HG03571 (cell line): ENCODE measurements around the gene HSPB9.
"Not testable (repeated sequence)": the region's sequence is repeated elsewhere in the genome, so short reads cannot be mapped to it uniquely, and the experiment has no call there.

ENCODE experiments used
- ATAC-seq: cut with Tn5 transposase; IDR thresholded peaks from one replicate; pipeline ENCODE4 v1.9.1; 2021; ENCODE audit not compliant: unreplicated experiment

The HSPB9 gene

DNA sequence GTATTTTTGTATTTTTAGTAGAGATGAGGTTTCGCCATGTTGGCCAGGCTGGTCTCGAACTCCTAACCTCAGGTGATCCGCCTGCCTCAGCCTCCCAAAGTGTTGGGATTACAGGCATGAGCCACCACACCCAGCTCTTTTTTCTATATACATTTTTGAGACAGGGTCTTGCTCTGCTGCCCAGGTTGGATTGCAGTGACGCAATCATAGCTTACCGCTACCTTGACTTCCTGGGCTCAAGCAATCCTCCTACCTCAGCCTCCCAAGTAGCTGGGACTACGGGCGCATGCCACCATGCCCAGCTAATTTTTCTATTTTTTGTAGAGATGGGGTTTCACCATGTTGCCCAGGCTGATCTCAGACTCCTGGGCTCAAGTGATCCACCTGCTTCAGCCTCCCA, 18.1 kb downstream of the HSPB9 start:
- ATAC-seq: not testable (repeated sequence)

DNA sequence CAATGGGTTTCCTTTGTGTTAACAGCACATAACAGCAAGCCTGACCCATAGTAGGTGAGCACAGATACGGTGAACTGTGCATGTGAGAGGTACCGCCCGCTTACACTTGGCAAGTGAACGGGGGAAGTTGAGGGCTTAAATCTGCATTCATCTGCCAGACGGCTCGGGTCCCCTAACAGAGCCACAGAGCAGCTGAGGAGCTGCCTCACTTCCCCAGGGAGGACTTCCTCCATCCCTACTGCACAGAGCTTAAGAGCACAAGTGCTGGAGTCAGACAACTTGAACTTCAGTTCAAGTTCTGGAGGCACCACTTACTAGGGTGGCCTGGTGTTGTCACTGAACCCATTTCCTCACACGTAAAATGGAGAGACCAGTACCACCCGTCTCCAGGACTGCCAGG, 18.8 kb downstream of the HSPB9 start:
- ATAC-seq: no peak

DNA sequence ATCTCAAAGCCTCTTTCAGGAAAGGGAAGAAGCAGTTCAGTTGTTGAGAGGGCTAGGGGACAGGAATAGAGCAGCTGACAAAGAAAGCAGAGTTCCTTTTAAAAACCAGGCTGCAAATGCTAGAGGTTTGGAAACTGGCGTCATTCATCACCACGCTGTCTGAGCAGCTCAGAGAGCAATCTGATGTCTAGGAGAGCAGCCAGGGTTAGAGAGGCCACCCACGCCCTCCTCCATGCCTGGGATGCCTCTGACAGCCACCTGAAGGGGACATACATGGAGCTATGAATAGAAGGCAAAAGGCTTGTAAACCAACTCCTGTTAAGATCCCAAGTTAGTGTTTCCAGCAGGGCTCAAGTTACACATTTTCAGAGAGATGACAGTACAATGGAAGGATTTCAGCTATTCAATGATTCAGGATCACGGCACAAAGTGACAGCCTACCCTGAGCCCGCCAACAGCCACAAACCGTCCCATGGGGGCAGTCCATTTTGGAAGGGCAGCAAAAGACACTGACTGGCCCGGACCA, 19.8 kb downstream of the HSPB9 start:
- ATAC-seq: no peak

- ATAC-seq: not testable (repeated sequence)
These were observed 20.5 kb downstream of the HSPB9 start for GRCh38 chr17:42143138-42143537.

DNA sequence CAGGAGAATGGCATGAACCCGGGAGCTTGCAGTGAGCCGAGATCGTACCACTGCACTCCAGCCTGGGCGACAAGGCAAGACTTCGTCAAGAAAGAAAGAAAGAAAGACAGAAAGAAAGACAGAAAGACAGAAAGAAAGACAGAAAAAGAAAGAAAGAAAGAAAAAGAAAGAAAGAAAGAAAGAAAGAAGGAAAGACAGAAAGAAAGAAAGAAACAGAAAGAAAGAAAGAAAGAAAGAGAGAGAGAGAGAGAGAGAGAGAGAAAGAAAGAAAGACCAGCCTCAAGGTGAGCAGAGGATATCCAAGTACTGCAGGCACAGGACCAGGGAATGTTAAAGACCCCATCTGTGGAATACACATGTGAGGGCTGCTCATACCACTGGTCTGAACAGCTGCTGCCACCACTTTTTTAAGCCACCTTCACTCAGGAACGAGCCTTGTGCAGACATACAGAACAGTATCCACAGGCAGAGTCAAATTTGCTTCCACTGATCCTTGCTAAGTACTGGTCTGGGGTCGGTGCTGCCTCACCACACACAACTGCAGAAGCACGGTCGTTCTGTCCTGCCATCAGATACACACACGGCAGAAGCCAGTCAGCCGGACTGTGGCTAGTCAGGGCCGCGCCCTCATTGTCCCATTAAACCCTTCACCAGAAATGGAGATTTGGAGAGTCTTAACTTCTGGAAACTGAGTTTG, 24.5 kb downstream of the HSPB9 start:
- ATAC-seq: no peak

DNA sequence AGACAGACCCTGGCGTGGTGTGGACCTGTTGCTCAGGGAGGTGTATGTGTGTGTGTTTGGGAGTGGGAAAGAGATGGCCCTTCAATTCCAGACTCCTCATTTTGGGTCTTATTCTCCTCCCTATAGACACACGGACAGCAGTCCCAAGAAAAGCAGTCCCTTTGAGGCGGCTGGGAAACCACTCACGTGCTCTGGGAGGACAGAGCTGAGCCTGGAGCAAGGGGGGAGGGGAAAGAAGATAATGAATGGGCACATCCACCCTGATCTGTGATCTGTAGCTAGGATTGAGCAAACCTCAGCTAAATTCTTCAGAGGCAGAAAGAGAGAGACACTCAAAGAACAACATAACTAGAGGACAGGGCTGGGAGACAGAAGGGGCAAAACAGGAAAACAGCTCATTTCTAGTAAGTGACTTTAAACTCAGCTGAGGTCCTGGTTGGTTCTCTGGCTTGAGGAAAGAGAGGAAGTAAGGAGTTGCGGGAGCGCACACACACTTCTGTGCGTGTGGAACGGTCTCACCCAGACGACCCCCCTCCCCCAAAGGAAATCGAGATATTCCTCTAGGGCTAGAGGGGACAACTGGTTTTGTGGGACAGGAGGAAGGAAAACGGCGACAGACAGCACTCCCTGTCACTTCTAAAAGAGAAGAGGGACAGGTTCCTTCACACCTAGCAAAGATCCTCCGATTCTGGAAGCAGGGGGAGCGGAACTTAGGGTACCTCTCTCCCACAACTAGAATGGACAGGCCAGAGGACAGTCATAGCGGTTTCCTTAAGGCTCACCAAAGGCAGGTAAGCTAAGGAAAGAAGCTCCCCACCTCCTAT, 31.5 kb downstream of the HSPB9 start:
- ATAC-seq: no peak

DNA sequence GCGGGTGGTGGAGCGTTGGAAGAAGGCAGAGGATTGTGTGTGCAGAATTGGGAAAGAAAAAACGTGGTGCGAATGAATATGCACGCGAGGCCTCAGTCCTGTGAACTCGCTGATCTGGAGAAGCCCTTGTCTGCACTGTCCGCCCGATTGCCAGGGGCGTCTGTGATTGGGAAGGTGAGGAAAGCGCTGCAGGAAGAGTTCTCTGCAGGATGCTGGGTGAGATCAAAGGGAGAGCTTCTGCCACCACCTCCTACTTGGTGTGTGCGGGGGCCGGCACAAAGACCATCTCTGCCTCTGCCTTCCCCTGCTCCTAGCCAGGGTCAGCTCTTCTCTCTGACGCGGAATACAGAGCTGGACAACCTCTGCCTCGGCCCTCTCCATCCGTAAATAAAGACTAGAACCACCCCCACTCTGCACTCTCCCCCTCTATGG, 33.0 kb downstream of the HSPB9 start:
- no peak for ATAC-seq

DNA sequence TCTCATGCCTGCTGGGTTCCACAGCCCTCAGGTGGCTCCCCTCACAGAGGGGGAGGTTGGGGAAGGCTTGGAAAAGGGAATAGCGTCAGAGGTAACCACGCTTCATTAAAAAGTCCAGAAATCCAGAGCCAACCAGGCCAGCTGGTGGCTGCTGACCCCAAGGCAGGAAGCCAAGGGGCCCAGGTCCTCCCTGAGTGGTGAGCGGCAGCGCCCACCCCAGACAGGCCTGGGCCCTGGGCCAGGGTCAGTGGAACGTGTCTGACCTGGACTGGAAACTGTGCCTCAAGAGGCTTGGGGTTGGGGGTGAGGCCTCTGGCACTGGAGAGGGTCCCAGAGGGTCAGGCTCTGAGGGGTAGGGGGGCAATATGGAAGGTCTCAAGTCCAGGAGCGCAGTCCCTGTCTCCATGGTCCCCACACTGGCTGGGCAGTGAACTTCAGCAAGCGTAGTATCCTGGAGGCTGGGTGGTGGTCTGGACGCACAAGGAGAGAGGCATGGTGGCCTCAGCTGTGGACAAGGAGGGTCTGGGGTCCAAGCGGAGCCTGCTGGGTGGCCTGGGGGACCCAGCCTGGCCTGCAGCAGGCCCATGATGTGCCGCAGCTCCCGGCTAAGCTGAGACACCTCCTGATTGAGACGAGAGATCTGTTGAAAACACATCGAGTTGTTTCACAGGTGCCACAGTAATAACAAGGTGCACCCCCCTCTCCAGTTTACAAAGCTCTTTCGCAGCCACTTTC, 37.4 kb downstream of the HSPB9 start:
- no peak for ATAC-seq

GRCh38 chr17:42160531-42160910, 37.9 kb downstream of the HSPB9 start:
- no peak for ATAC-seq

DNA sequence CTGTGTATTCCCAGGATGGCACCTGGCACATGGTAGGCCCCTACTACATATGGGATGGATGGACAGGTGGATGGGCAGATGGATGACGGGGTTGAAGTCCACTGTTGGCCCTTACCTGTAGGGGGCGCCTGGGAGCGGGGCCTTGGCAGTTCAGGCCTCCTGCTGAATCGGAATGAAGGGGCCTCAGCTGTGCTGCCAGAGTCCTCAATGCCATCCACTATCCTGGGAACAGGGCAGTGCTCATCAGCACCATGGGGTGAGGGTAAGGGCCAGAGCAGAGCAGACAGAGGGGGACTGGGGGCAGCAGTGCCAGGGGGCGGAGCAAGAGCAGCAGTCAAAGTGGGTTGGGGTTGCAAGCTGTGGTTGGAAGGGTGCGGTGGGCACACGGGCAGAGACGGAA, 40.5 kb downstream of the HSPB9 start:
- ATAC-seq: no peak

DNA sequence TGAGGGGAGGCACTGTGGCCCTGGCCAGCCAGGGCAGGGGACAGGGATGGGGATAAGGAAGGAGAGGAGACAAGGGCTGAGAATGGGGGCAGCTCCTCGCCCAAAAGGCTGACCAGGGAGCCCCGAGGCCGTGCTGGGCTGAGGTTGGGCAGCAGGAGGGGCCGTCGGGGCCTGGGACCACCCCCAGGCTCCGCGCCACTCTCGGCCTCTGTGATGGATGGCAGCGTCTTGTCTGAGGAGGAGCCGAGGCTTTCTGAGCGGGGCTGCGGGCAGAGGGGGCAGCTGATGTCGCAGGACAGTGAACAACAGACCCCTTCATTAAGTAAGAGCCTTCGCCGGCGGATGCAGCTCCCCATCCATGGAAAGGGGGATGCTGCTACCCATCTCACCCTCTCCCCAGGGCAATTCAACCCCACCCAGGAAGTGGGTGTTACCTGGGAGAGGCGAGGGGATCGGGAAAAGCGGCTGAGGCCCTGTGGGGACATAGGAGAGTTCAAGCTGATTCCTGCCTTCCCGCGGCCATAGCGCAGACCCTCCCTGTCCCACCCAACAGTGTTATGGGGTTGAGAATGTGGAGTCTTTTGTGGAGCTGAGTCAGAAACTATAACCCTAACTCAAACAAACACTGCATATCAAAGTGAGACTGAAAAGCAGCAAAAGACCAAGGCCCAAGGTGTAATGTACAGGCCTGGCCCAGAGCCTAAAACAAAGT, 41.2 kb downstream of the HSPB9 start:
- ATAC-seq: no peak

GRCh38 chr17:42165751-42166150, 43.1 kb downstream of the HSPB9 start:
- ATAC-seq: no peak

DNA sequence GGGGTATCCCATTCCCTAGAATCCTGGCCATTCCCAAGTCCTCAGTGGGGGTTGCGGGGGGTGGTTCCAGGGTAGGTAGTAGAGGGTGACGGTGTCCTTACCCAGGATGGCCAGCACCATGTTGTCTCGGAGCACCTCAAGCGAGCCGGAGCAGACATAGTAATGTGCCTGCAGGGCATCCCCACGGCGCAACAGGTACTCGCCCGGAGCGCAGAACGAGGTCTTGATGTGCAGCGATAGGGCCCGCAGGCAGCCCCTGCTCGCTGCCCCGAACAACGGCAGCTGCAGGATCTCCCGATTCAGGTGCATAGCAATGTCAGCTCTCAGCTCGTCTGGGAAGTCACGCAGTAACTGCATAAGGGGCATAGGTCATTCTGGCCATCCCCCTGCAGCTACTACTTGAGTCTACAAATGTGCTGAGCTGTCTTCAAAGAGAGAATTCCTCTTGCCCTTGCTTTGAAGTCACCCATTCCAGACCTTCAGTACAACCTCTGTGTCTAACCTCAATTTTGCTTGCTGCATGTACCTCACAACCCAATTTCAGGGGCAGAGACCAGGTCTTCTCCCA, 43.7 kb downstream of the HSPB9 start:
- no peak for ATAC-seq

GRCh38 chr17:42167807-42168206, 45.2 kb downstream of the HSPB9 start:
- no peak for ATAC-seq

DNA sequence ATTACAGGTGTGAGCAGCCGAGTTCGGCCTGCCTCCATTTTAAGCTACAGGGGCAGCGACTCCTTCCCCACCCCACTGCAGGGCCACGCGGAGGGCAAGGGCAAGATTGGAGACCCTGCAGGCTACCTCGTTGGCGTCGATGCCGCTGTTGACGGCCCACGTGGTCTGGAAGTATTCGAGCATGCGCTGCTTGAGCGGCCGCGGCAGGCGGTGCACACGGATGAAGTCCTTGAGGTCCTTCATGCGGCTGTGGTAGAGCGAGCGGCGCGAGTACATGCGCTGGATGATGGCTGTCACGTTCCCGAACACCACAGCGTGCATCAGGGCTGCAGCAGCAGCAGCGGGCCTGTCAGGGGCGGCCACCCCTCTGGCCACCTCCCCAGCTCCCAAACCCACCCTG, 46.7 kb downstream of the HSPB9 start:
- no peak for ATAC-seq

- ATAC-seq: no peak
These were observed 49.2 kb downstream of the HSPB9 start for GRCh38 chr17:42171831-42172230.
